Measurements from ENCODE around the gene CKLF.

DNA sequence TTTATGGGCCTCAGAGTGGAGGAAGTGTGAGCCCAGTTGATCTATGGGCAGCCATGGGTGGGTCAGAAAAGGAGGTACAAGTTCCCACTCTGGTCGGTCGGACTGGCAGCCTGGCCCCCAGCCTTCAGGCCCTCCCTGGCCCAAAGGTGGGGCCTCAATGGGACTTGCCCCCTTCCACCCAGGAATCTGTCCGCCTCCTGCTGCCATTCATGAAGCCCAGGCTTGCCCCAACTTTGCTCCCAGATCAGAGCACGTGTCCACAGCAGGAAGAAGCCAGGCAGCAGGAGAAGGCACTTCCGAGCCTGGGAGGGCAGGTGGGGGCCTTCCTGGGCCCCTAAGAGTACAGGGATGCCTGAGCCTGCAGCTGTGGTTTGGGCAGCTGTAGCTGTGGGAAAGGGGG, 49.1 kb downstream of the CKLF start:
- TF ChIP-seq GATA2 (IDR thresholded peaks at IDR 0.05; ENCODE audit: low read depth, low read length) = no peak
- no peak for TF ChIP-seq GATA3 (IDR thresholded peaks at IDR 0.05; ENCODE audit: low read depth, low read length)
